ENCODE results near the gene KRTAP1-1. TPM values are rescaled to one million over a fixed set of nuclear protein-coding genes. Genes with fewer than 3 reads are reported as not detected.

The KRTAP1-1 gene
- total RNA-seq, 2 donors from 2014 or later, result not detected

DNA sequence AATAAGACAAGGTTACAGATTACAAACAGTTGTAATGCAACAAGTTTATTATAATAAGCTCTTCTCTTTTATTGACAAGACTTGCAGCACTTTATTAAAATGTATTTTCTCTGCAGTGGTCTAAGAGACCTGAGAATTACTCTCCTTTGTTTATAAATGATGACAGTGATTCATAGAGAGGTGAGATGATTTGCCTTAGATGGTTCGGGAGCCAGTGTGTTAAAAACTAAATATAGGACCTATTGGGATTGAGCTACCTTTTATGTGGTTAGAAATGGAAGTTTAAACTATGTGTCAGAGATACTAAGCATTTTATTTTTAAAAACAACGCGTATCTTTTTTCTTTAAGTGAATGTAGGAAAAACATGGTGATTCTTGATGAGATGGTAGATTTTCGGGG lies 44.4 kb downstream of the KRTAP1-1 start:
- Histone ChIP-seq H3K27me3 (replicated peaks; ENCODE audit: insufficient read depth) (no peaks in the 10 kb centered on the region), H3K27ac (no peak overlapping the region), H3K4me3 (no peak overlapping the region), H3K4me1 (ENCODE audit: control insufficient read depth in 1 of 2, low read depth in 2 of 2) (no peaks in the 10 kb centered on the region), H3K9me3 (no peaks in the 10 kb centered on the region), H3K36me3 (no peaks in the 10 kb centered on the region)
- TF ChIP-seq, protein P1, sequence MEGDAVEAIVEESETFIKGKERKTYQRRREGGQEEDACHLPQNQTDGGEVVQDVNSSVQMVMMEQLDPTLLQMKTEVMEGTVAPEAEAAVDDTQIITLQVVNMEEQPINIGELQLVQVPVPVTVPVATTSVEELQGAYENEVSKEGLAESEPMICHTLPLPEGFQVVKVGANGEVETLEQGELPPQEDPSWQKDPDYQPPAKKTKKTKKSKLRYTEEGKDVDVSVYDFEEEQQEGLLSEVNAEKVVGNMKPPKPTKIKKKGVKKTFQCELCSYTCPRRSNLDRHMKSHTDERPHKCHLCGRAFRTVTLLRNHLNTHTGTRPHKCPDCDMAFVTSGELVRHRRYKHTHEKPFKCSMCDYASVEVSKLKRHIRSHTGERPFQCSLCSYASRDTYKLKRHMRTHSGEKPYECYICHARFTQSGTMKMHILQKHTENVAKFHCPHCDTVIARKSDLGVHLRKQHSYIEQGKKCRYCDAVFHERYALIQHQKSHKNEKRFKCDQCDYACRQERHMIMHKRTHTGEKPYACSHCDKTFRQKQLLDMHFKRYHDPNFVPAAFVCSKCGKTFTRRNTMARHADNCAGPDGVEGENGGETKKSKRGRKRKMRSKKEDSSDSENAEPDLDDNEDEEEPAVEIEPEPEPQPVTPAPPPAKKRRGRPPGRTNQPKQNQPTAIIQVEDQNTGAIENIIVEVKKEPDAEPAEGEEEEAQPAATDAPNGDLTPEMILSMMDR (IDR thresholded peaks at IDR 0.05), result no peak
- DNase-seq (ENCODE audit: low spot score), result no peak
- ATAC-seq (ENCODE audit: insufficient number of reproducible peaks, low FRiP score, low read depth), result no peak

DNA sequence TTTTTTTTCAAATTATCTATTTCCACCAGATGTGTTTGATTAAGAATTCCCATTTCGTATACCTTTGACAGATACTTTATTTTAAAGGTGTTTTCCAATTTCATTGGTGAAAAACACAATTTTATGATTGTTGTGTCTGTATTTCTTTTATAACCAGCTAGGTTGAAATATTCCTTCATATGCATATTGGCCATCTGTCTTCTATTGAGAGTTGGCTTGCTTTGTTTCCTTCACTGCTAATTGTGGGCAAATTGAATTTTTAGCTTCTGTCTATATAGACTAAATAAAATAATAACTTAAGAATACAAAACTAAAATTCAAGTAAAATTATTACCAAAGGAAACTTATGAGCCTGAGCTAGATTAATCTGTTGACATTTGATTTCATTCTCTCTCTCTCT lies 46.1 kb downstream of the KRTAP1-1 start:
- DNase-seq (ENCODE audit: low spot score), result no peak

DNA sequence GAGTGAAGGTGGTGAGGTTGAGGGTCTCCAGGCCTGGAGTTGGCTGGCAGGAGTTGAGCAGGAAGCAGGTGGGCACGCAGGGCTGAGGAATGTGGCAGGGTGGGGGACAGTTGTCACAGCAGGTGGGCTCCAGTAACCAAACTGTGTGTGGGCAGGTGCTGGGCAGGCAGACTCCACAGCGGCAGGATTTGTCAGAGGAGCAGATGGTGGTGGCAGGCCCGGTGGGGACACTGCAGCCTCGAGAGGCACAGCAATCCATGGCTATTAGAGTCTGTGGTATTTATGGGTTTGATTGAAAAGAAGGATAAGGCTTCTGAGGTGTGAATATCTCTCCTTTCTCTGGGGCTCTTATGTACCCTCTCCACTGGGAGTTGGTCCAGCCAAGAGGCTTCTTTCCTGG lies 47.4 kb downstream of the KRTAP1-1 start, which contains the start of gene KRTAP3-3:
Gene KRTAP3-3, minus strand, starts transcription at position 326 of the 400 bp plus-strand sequence. Its CDS starts 67 bp downstream, at position 259.
- Histone ChIP-seq H3K27ac (no peak within 1 kb of the TSS), H3K9me3 (no peaks in the 10 kb centered on the region), H3K4me3 (no peak within 1 kb of the TSS), H3K27me3 (replicated peaks; ENCODE audit: insufficient read depth) (no peaks in the 10 kb centered on the region), H3K36me3 (no peaks in the 10 kb centered on the region), H3K4me1 (ENCODE audit: control insufficient read depth in 1 of 2, low read depth in 2 of 2) (no peaks in the 10 kb centered on the region)
- ATAC-seq (ENCODE audit: insufficient number of reproducible peaks, low FRiP score, low read depth) (no peak), DNase-seq (ENCODE audit: low spot score) (no peak)
- TF ChIP-seq, protein P1 (IDR thresholded peaks at IDR 0.05), result no peak

More for the DNA sequence above, 46.1 kb downstream of the KRTAP1-1 start:
- Histone ChIP-seq H3K36me3 (no peaks in the 10 kb centered on the region), H3K4me3 (no peak overlapping the region), H3K27ac (no peak overlapping the region), H3K27me3 (replicated peaks; ENCODE audit: insufficient read depth) (no peaks in the 10 kb centered on the region), H3K9me3 (no peaks in the 10 kb centered on the region), H3K4me1 (ENCODE audit: control insufficient read depth in 1 of 2, low read depth in 2 of 2) (no peaks in the 10 kb centered on the region)
- ATAC-seq (ENCODE audit: insufficient number of reproducible peaks, low FRiP score, low read depth), result no peak
- TF ChIP-seq, protein P1 (IDR thresholded peaks at IDR 0.05), result no peak

DNA sequence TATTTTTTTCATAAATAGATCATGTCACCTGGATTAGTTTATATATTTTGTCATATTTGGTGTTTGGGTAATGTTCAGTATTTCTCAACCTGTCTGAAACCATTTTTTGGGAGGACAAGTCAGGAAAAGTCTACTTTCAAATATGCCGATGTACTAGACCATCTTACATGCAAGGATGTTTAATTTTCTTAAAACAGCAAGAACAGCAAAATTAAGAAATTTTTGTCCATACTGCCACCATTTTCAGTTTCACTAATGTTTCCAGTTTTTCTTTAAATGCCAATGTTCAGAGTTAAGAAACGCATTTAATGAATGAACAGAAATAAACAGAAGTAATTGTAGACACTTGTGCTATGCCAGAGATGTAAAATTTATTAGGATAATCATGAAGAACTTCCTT lies 48.2 kb downstream of the KRTAP1-1 start:
- Histone ChIP-seq H3K4me1 (ENCODE audit: control insufficient read depth in 1 of 2, low read depth in 2 of 2) (no peaks in the 10 kb centered on the region), H3K36me3 (no peaks in the 10 kb centered on the region), H3K4me3 (no peak overlapping the region), H3K27me3 (replicated peaks; ENCODE audit: insufficient read depth) (no peaks in the 10 kb centered on the region), H3K27ac (no peak overlapping the region), H3K9me3 (no peaks in the 10 kb centered on the region)
- TF ChIP-seq, protein P1 (IDR thresholded peaks at IDR 0.05), result no peak
- DNase-seq (ENCODE audit: low spot score) (no peak), ATAC-seq (ENCODE audit: insufficient number of reproducible peaks, low FRiP score, low read depth) (no peak)

DNA sequence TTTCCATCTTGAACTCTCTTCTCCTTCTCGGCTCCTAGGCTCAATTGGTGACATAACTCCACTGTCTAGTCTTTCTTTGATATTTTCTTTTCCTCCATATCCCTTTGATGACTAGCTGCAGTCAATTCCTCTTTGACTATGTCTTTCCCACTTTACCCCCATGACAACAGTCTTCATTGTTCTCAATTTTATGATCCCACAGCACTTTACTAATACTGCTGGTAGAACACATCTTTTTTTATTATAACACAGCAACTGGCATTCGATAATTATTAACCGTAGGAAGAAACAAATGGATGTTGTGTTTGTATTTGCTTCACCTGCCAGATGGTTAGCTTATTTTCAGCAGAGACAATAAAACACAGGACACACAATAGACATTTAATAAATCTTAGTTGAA lies 48.6 kb downstream of the KRTAP1-1 start:
- Histone ChIP-seq H3K27me3 (replicated peaks; ENCODE audit: insufficient read depth) (no peaks in the 10 kb centered on the region), H3K4me3 (no peak overlapping the region), H3K9me3 (no peaks in the 10 kb centered on the region), H3K27ac (no peak overlapping the region), H3K36me3 (no peaks in the 10 kb centered on the region), H3K4me1 (ENCODE audit: control insufficient read depth in 1 of 2, low read depth in 2 of 2) (no peaks in the 10 kb centered on the region)
- TF ChIP-seq, protein P1 (IDR thresholded peaks at IDR 0.05), result no peak
- DNase-seq (ENCODE audit: low spot score) (no peak), ATAC-seq (ENCODE audit: insufficient number of reproducible peaks, low FRiP score, low read depth) (no peak)

Other genes with a start within 250 kb of the KRTAP1-1 start
- gene KRT28, start 241.5 kb downstream of the KRTAP1-1 start, total RNA-seq, result not detected
- gene KRT10, start 218.8 kb downstream of the KRTAP1-1 start, total RNA-seq, result 10 to 100 TPM in 1 of 2 donors, 1 to 10 TPM in 1; 2.3 to 13.5 TPM
- gene KRT12, start 174.2 kb downstream of the KRTAP1-1 start, total RNA-seq, result not detected
- gene KRT20, start 156.2 kb downstream of the KRTAP1-1 start, total RNA-seq, result 1 to 10 TPM in 1 of 2 donors, not detected in 1; 1.8 TPM
- under 1 TPM in 1 of 2 donors, not detected in 1; 0.54 TPM for gene KRT23, start 103.8 kb downstream of the KRTAP1-1 start, total RNA-seq
- gene KRT39, start 74.5 kb downstream of the KRTAP1-1 start, total RNA-seq, result not detected
- not detected for gene KRT40, start 57.1 kb downstream of the KRTAP1-1 start, total RNA-seq
- gene KRTAP3-3, start 47.3 kb downstream of the KRTAP1-1 start, total RNA-seq, result not detected
- gene KRTAP3-2, start 41.5 kb downstream of the KRTAP1-1 start, total RNA-seq, result not detected
- gene KRTAP3-1, start 32.3 kb downstream of the KRTAP1-1 start, total RNA-seq, result not detected
- not detected for gene KRTAP1-5, start 14.2 kb downstream of the KRTAP1-1 start, total RNA-seq
- gene KRTAP1-4, start 11.3 kb downstream of the KRTAP1-1 start, total RNA-seq, result not detected
- gene KRTAP1-3, start 6.6 kb downstream of the KRTAP1-1 start, total RNA-seq, result not detected
- not detected for gene KRTAP2-1, start 5.9 kb upstream of the KRTAP1-1 start, total RNA-seq
- gene KRTAP2-2, start 13.8 kb upstream of the KRTAP1-1 start, total RNA-seq, result not detected
- gene KRTAP2-3, start 18.7 kb upstream of the KRTAP1-1 start, total RNA-seq, result not detected
- not detected for gene KRTAP2-4, start 24.4 kb upstream of the KRTAP1-1 start, total RNA-seq
- gene KRTAP4-7, start 42.7 kb upstream of the KRTAP1-1 start, total RNA-seq, result not detected
- not detected for gene KRTAP4-8, start 56.7 kb upstream of the KRTAP1-1 start, total RNA-seq
- gene KRTAP4-16, start 60.8 kb upstream of the KRTAP1-1 start, total RNA-seq, result not detected
- gene KRTAP4-9, start 63.9 kb upstream of the KRTAP1-1 start, total RNA-seq, result not detected
- gene KRTAP4-11, start 76.9 kb upstream of the KRTAP1-1 start, total RNA-seq, result not detected
- not detected for gene KRTAP4-12, start 82.7 kb upstream of the KRTAP1-1 start, total RNA-seq
- not detected for gene KRTAP4-6, start 99.1 kb upstream of the KRTAP1-1 start, total RNA-seq
- gene KRTAP4-5, start 108.4 kb upstream of the KRTAP1-1 start, total RNA-seq, result not detected
- gene KRTAP4-4, start 119.3 kb upstream of the KRTAP1-1 start, total RNA-seq, result not detected
- not detected for gene KRTAP4-3, start 126.8 kb upstream of the KRTAP1-1 start, total RNA-seq
- not detected for gene KRTAP4-2, start 136.8 kb upstream of the KRTAP1-1 start, total RNA-seq
- not detected for gene KRTAP4-1, start 143.5 kb upstream of the KRTAP1-1 start, total RNA-seq
- not detected for gene KRTAP9-1, start 148.4 kb upstream of the KRTAP1-1 start, total RNA-seq
- gene KRTAP9-2, start 185.2 kb upstream of the KRTAP1-1 start, total RNA-seq, result not detected
- gene KRTAP9-3, start 191.0 kb upstream of the KRTAP1-1 start, total RNA-seq, result not detected
- gene KRTAP9-8, start 196.5 kb upstream of the KRTAP1-1 start, total RNA-seq, result not detected
- gene KRTAP9-4, start 208.2 kb upstream of the KRTAP1-1 start, total RNA-seq, result not detected
- not detected for gene KRTAP9-9, start 213.9 kb upstream of the KRTAP1-1 start, total RNA-seq
- gene KRTAP9-6, start 223.9 kb upstream of the KRTAP1-1 start, total RNA-seq, result not detected
- gene KRTAP9-7, start 234.2 kb upstream of the KRTAP1-1 start, total RNA-seq, result not detected